Liver (tissue), 3 donors: Measurements from ENCODE around the gene CDC16.

Experiments used
- CTCF ChIP-seq: fragments of 150-350 bp; IDR thresholded peaks from 2 replicates; pipeline ENCODE4 v1.5.1; 2017; ENCODE audit warnings: improper control_type of control experiment, low read depth, low read length; ENCODE audit not compliant: missing input control
- FOXA1 ChIP-seq: IDR thresholded peaks from 2 replicates; pipeline ENCODE4 v1.6.1; 2016; ENCODE audit warnings: antibody characterized with exemption
- GABPA ChIP-seq, 2 donors: IDR thresholded peaks in 1 of 2; conservative IDR thresholded peaks in 1 of 2; 2 replicates each; pipeline ENCODE4 v1.6.1; 2016; ENCODE audit warnings: antibody characterized with exemption in 2 of 2, mild to moderate bottlenecking in 1 of 2, moderate library complexity in 1 of 2
- donor health status: healthy.
- donor health status: healthy.

DNA sequence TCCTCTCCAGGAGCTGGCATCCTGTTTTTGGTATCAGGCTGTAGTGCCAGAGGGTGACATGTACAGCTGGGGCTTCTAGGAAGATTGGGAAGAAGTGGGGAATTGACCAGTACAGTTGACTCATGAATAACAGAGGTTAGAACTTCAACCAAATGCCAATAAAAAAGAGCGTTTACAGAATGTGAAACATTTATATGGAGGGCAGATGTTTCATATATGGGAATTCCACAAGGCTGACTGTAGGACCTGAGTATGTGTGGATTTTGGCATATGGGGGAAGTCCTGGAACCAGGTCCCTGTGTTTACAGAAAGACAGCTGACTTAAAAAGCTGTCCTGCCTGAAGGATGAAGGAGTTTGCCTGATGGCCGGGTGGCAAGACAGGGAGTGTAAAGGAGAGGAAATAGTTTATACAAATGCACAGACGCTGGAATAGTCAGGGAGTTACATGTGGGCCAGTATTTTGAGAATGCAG is 84.8 kb downstream of the CDC16 start:
- TF ChIP-seq GABPA (IDR thresholded peaks at IDR 0.05 in 1 of 2, conservative IDR thresholded peaks at IDR 0.05 in 1 of 2) (no peak), CTCF (no peak), FOXA1 (no peak)
